ENCODE results near the gene DPH6. TPM values are rescaled to one million over a fixed set of nuclear protein-coding genes. Genes with fewer than 3 reads are reported as not detected.
"Not testable (repeated sequence)": the region's sequence is repeated elsewhere in the genome, so short reads cannot be mapped to it uniquely, and the experiment has no call there.

Gene DPH6
- total RNA-seq, 2 donors from 2014 or later = 14.8 to 15.3 TPM

GRCh38 chr15:35330048-35330695, 215.8 kb downstream of the DPH6 start:
- DNase-seq = no peak
- Histone ChIP-seq H3K9me3 (no peaks in the 10 kb centered on the region), H3K27ac (no peak overlapping the region), H3K27me3 (no peaks in the 10 kb centered on the region), H3K36me3 (no peaks in the 10 kb centered on the region), H3K9ac (ENCODE audit: low read depth in 2 of 2, low read length in 2 of 2) (no peak overlapping the region), H3K4me1 (peaks cover 1% of the 10 kb centered on the region), H3K4me3 (no peak overlapping the region)
- no peak for TF ChIP-seq CTCF (IDR thresholded peaks at IDR 0.05)
- intact Hi-C loops (cut with DNase I) = no loop called here

GRCh38 chr15:35329521-35329961, 216.4 kb downstream of the DPH6 start:
- H3K9me3 ChIP-seq = no peaks in the 10 kb centered on the region
- H3K4me1 ChIP-seq = peaks cover 3% of the 10 kb centered on the region
- no peaks in the 10 kb centered on the region for H3K36me3 ChIP-seq
- no peak overlapping the region for H3K27ac ChIP-seq
- H3K4me3 ChIP-seq = no peak overlapping the region
- no peak for TF ChIP-seq CTCF (IDR thresholded peaks at IDR 0.05)
- H3K9ac ChIP-seq (ENCODE audit: low read depth in 2 of 2, low read length in 2 of 2) = no peak overlapping the region
- no peak for DNase-seq
- intact Hi-C loops (cut with DNase I) = no loop called here
- no peaks in the 10 kb centered on the region for H3K27me3 ChIP-seq

GRCh38 chr15:35328836-35329235, 217.1 kb downstream of the DPH6 start:
- DNase-seq; H3K4me1 ChIP-seq; H3K4me3 ChIP-seq; H3K9ac ChIP-seq (ENCODE audit: low read depth in 2 of 2, low read length in 2 of 2); H3K27me3 ChIP-seq; intact Hi-C loops (cut with DNase I); H3K36me3 ChIP-seq; H3K27ac ChIP-seq; H3K9me3 ChIP-seq: not testable (repeated sequence)

GRCh38 chr15:35327789-35328188, 218.2 kb downstream of the DPH6 start:
- intact Hi-C loops (cut with DNase I) = no loop called here
- DNase-seq = no peak
- H3K27ac ChIP-seq = no peak overlapping the region
- H3K27me3 ChIP-seq = no peaks in the 10 kb centered on the region
- no peaks in the 10 kb centered on the region for H3K9me3 ChIP-seq
- peaks cover 3% of the 10 kb centered on the region for H3K4me1 ChIP-seq
- no peak overlapping the region for H3K9ac ChIP-seq (ENCODE audit: low read depth in 2 of 2, low read length in 2 of 2)
- no peak overlapping the region for H3K4me3 ChIP-seq
- no peak for TF ChIP-seq CTCF (IDR thresholded peaks at IDR 0.05)
- H3K36me3 ChIP-seq = no peaks in the 10 kb centered on the region

GRCh38 chr15:35325374-35325941, 220.5 kb downstream of the DPH6 start:
- no peak for TF ChIP-seq CTCF (IDR thresholded peaks at IDR 0.05)
- peaks cover 3% of the 10 kb centered on the region for H3K4me1 ChIP-seq
- intact Hi-C loops (cut with DNase I) = no loop called here
- H3K36me3 ChIP-seq = no peaks in the 10 kb centered on the region
- no peak overlapping the region for H3K4me3 ChIP-seq
- no peaks in the 10 kb centered on the region for H3K9me3 ChIP-seq
- no peak overlapping the region for H3K9ac ChIP-seq (ENCODE audit: low read depth in 2 of 2, low read length in 2 of 2)
- no peak for DNase-seq
- no peaks in the 10 kb centered on the region for H3K27me3 ChIP-seq
- H3K27ac ChIP-seq = no peak overlapping the region

- DNase-seq = no peak
- TF ChIP-seq CTCF (IDR thresholded peaks at IDR 0.05) = no peak
- H3K9ac ChIP-seq (ENCODE audit: low read depth in 2 of 2, low read length in 2 of 2) = no peak overlapping the region
- no peak overlapping the region for H3K27ac ChIP-seq
- H3K36me3 ChIP-seq = no peaks in the 10 kb centered on the region
- no peaks in the 10 kb centered on the region for H3K27me3 ChIP-seq
- H3K9me3 ChIP-seq = no peaks in the 10 kb centered on the region
- intact Hi-C loops (cut with DNase I) = no loop called here
- peaks cover 3% of the 10 kb centered on the region for H3K4me1 ChIP-seq
- no peak overlapping the region for H3K4me3 ChIP-seq
Observed at GRCh38 chr15:35323141-35323540, 222.8 kb downstream of the DPH6 start.
